HG03439 (cell line): ENCODE results near the gene LRP5.
"Not testable (repeated sequence)": the region's sequence is repeated elsewhere in the genome, so short reads cannot be mapped to it uniquely, and the experiment has no call there.

Experiments used
- ATAC-seq: cut with Tn5 transposase; IDR thresholded peaks from one replicate; pipeline ENCODE4 v1.9.1; 2021; ENCODE audit warnings: mild to moderate bottlenecking, moderate library complexity; ENCODE audit not compliant: unreplicated experiment

The LRP5 gene

GRCh38 chr11:68437927-68438657 is 125.7 kb downstream of the LRP5 start:
- no peak for ATAC-seq

- ATAC-seq = no peak
These were observed 126.4 kb downstream of the LRP5 start for GRCh38 chr11:68438658-68439259.

GRCh38 chr11:68439355-68440065 is 127.1 kb downstream of the LRP5 start:
- no peak for ATAC-seq

- ATAC-seq = no peak
These were observed 127.8 kb downstream of the LRP5 start for GRCh38 chr11:68440224-68440623.

GRCh38 chr11:68441466-68442230 is 129.3 kb downstream of the LRP5 start:
- ATAC-seq = no peak

- ATAC-seq = no peak
These were observed 130.0 kb downstream of the LRP5 start for GRCh38 chr11:68442433-68442832.

- no peak for ATAC-seq
These were observed 132.2 kb downstream of the LRP5 start for GRCh38 chr11:68444566-68444965.

- no peak for ATAC-seq
These were observed 133.2 kb downstream of the LRP5 start for GRCh38 chr11:68445531-68446035.

- no peak for ATAC-seq
These were observed 133.8 kb downstream of the LRP5 start for GRCh38 chr11:68446046-68446725.

- ATAC-seq = no peak
These were observed 134.8 kb downstream of the LRP5 start for GRCh38 chr11:68447015-68447801.

- ATAC-seq = not testable (repeated sequence)
These were observed 135.5 kb downstream of the LRP5 start for GRCh38 chr11:68447914-68448313.

GRCh38 chr11:68448604-68449011 is 136.2 kb downstream of the LRP5 start:
- ATAC-seq = no peak

GRCh38 chr11:68449951-68450350 is 137.6 kb downstream of the LRP5 start:
- ATAC-seq = no peak

GRCh38 chr11:68450711-68451110 is 138.3 kb downstream of the LRP5 start:
- no peak for ATAC-seq

GRCh38 chr11:68454767-68455166 is 142.4 kb downstream of the LRP5 start:
- no peak for ATAC-seq

GRCh38 chr11:68455485-68455884 is 143.1 kb downstream of the LRP5 start:
- no peak for ATAC-seq

GRCh38 chr11:68457216-68457897 is 145.0 kb downstream of the LRP5 start:
- ATAC-seq = no peak

GRCh38 chr11:68457898-68458249 is 145.5 kb downstream of the LRP5 start:
- no peak for ATAC-seq

- ATAC-seq = not testable (repeated sequence)
These were observed 145.9 kb downstream of the LRP5 start for GRCh38 chr11:68458340-68458739.
